Fibroblast of villous mesenchyme (primary cell): ENCODE measurements around the gene FOXN1. TPM values are rescaled to one million over a fixed set of nuclear protein-coding genes. Genes with fewer than 3 reads are reported as not detected.

Experiments
- DNase-seq: peaks from one replicate; pipeline ENCODE4 v3.0.0-alpha.2; 2010; ENCODE audit warnings: low read depth
- H3K4me3 ChIP-seq: 2 replicates; pipeline ENCODE4 v1.5.1; 2011; ENCODE audit warnings: low read depth, mild to moderate bottlenecking, low read length
- total RNA-seq: library from RNA; depleted of rRNA; stranded (reverse); fragments of >200 nt; gene quantifications from 2 replicates; pipeline ENCODE4 v1.2.3, GENCODE V29; 2012
- TF ChIP-seq, protein P1 (sequence below): IDR thresholded peaks from 2 replicates; pipeline ENCODE4 v1.5.1; 2012; ENCODE audit warnings: low read depth, mild to moderate bottlenecking, low read length; ENCODE audit not compliant: insufficient read depth

The FOXN1 gene
- total RNA-seq, 1 donor: not detected

DNA sequence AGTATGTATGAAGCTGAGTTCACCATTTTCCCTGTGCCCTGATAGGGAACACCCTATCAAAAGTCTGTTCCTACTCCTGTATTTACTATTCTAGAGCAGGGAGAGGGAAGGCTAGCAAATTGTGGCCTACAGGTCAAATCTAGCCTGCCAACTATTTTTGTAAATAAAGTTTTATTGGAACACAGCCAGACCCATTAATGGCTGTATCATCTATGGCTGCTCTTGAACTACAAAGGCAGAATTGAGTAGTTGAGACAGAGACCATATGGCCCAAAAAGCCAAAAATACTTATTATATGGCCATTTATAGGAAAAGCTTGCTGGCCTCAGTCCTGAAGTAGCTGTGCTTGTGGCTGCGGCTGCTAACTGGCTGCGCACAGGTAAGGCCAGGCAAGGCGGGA is 74.8 kb downstream of the FOXN1 start:
- no peak overlapping the region for H3K4me3 ChIP-seq
- no peak for DNase-seq
- TF ChIP-seq, protein P1, sequence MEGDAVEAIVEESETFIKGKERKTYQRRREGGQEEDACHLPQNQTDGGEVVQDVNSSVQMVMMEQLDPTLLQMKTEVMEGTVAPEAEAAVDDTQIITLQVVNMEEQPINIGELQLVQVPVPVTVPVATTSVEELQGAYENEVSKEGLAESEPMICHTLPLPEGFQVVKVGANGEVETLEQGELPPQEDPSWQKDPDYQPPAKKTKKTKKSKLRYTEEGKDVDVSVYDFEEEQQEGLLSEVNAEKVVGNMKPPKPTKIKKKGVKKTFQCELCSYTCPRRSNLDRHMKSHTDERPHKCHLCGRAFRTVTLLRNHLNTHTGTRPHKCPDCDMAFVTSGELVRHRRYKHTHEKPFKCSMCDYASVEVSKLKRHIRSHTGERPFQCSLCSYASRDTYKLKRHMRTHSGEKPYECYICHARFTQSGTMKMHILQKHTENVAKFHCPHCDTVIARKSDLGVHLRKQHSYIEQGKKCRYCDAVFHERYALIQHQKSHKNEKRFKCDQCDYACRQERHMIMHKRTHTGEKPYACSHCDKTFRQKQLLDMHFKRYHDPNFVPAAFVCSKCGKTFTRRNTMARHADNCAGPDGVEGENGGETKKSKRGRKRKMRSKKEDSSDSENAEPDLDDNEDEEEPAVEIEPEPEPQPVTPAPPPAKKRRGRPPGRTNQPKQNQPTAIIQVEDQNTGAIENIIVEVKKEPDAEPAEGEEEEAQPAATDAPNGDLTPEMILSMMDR: no peak

DNA sequence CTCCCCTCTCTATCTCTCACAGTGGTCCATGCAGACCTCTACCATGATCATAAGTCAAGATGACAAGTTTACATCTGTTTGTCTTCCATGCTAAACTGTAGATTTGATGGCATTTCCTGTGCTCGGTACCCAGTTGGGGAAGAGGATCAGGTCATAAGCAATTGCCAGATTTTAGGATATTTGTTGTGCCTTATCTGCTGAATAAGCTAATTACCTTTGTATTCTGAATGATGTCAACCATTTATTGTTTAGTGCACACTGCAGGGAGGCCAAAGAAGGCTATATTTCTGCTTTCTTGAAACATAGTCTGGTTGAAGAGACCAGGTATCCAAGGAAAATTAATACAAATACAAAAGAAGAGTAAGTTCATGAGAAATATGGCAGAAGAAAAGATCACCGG is 76.4 kb downstream of the FOXN1 start:
- H3K4me3 ChIP-seq: no peak overlapping the region
- TF ChIP-seq, protein P1: no peak
- DNase-seq: no peak

DNA sequence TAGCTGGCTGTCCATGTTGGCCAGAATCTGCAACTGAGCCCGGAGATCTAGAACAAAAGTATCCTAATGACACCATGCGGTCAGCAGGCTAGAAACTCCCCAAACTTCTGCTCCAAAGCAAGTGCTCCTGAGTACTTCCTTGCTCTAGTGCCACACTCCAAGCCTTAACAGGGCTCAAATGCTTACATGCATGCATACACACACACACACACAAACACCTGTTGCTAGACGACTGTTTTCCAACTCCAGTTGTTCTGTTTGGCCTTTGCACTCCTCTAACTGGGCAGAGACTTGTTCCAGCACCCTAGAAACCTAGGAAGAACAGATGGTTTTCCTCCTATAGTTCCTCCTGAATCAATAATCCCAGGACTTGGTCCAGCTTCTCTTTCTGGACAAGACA is 78.3 kb downstream of the FOXN1 start:
- no peak for DNase-seq
- no peak overlapping the region for H3K4me3 ChIP-seq
- TF ChIP-seq, protein P1: no peak

DNA sequence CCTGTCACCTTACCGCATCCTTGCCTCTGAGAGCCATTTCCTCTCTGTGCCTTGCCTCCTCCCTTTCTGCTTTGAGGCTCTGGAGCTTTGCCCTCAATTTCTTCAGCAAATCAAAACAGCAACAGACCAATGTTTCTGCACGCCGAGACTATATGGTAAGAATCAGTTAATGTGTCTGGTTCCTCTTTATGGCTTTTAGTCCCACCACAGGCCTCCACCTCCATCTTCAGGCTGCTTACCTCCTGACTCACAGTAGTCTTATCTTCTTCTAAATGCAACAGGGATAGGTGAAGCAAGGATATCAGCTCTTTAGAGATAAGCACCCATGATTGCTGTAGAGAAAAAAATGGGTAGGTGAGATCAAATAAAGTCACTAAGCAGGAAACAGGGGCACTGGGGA is 79.7 kb downstream of the FOXN1 start:
- no peak overlapping the region for H3K4me3 ChIP-seq

More for the DNA sequence above, 79.7 kb downstream of the FOXN1 start:
- DNase-seq: no peak
- TF ChIP-seq, protein P1: no peak

Other genes with a start within 250 kb of the FOXN1 start
- gene TMEM97, start 187.1 kb upstream of the FOXN1 start, total RNA-seq: 22.9 and 47.1 TPM in 2 replicates
- 46.7 and 51.4 TPM in 2 replicates for gene IFT20, start 170.9 kb upstream of the FOXN1 start, total RNA-seq
- gene TNFAIP1, start 170.6 kb upstream of the FOXN1 start, total RNA-seq: 35.1 and 50.1 TPM in 2 replicates
- gene POLDIP2, start 148.8 kb upstream of the FOXN1 start, total RNA-seq: 85.5 and 88.9 TPM in 2 replicates
- not detected in 2 replicates for gene SEBOX, start 141.1 kb upstream of the FOXN1 start, total RNA-seq
- gene VTN, start 136.0 kb upstream of the FOXN1 start, total RNA-seq: 5.2 and 10.0 TPM in 2 replicates
- 12.9 and 16.4 TPM in 2 replicates for gene SARM1, start 134.7 kb upstream of the FOXN1 start, total RNA-seq
- 8.4 and 9.5 TPM in 2 replicates for gene SLC46A1, start 100.1 kb upstream of the FOXN1 start, total RNA-seq
- gene SLC13A2, start 32.7 kb upstream of the FOXN1 start, total RNA-seq: not detected in 2 replicates
- 19.6 and 21.6 TPM in 2 replicates for gene UNC119, start 46.3 kb downstream of the FOXN1 start, total RNA-seq
- gene PIGS, start 65.2 kb downstream of the FOXN1 start, total RNA-seq: 48.3 and 52.7 TPM in 2 replicates
- gene ALDOC, start 70.5 kb downstream of the FOXN1 start, total RNA-seq: 28.9 and 41.6 TPM in 2 replicates
- 21.9 and 38.4 TPM in 2 replicates for gene SPAG5, start 92.7 kb downstream of the FOXN1 start, total RNA-seq
- gene RSKR, start 107.8 kb downstream of the FOXN1 start, total RNA-seq: 4.8 and 5.6 TPM in 2 replicates
- 143 and 176 TPM in 2 replicates for gene BLTP2, start 138.8 kb downstream of the FOXN1 start, total RNA-seq
- gene SDF2, start 155.6 kb downstream of the FOXN1 start, total RNA-seq: 41.6 and 57.4 TPM in 2 replicates
- 52.2 and 54.4 TPM in 2 replicates for gene SUPT6H, start 155.9 kb downstream of the FOXN1 start, total RNA-seq
- gene PROCA1, start 205.5 kb downstream of the FOXN1 start, total RNA-seq: under 0.01 and 1.6 TPM in 2 replicates
- gene RAB34, start 211.5 kb downstream of the FOXN1 start, total RNA-seq: 148 and 185 TPM in 2 replicates
- 336 and 532 TPM in 2 replicates for gene RPL23A, start 213.6 kb downstream of the FOXN1 start, total RNA-seq
- gene TLCD1, start 219.9 kb downstream of the FOXN1 start, total RNA-seq: 6.1 and 8.2 TPM in 2 replicates
- 2.2 and 7.4 TPM in 2 replicates for gene NEK8, start 222.4 kb downstream of the FOXN1 start, total RNA-seq
- 37.7 and 64.8 TPM in 2 replicates for gene TRAF4, start 237.7 kb downstream of the FOXN1 start, total RNA-seq